NCI-H748 (cell line): ENCODE data around the gene CHAD.
"Not testable (repeated sequence)": the region's sequence is repeated elsewhere in the genome, so short reads cannot be mapped to it uniquely, and the experiment has no call there.

ENCODE experiments used
- DNase-seq: peaks from one replicate; lab custom pipeline; 2025; ENCODE audit not compliant: unreplicated experiment; lab: John Stamatoyannopoulos, UW

CHAD gene

GRCh38 chr17:50475362-50475761, 6.7 kb upstream of the CHAD start:
- DNase-seq = no peak

GRCh38 chr17:50474523-50474922, 5.8 kb upstream of the CHAD start:
- DNase-seq = no peak

- DNase-seq = no peak
Measured at GRCh38 chr17:50473901-50474300, 5.2 kb upstream of the CHAD start.

GRCh38 chr17:50472761-50473161, 4.1 kb upstream of the CHAD start:
- not testable (repeated sequence) for DNase-seq

- DNase-seq = no peak
Measured at GRCh38 chr17:50472286-50472685, 3.6 kb upstream of the CHAD start.

- DNase-seq = no peak
Measured at GRCh38 chr17:50471009-50471905, 2.6 kb upstream of the CHAD start.

- DNase-seq = no peak
Measured at GRCh38 chr17:50470426-50470825, 1.7 kb upstream of the CHAD start.

GRCh38 chr17:50469671-50470305, 1.1 kb upstream of the CHAD start:
- no peak for DNase-seq

GRCh38 chr17:50469208-50469605, 527 bp upstream of the CHAD start:
- peak; percentile 48 for DNase-seq

- no peak for DNase-seq
Measured at GRCh38 chr17:50467855-50468303, 801 bp downstream of the CHAD start.

GRCh38 chr17:50467114-50467854, 1.4 kb downstream of the CHAD start:
- DNase-seq = no peak

- DNase-seq = peak; percentile 44
Measured at GRCh38 chr17:50466371-50467113, 2.1 kb downstream of the CHAD start.

GRCh38 chr17:50465635-50466034, 3.0 kb downstream of the CHAD start:
- DNase-seq = no peak

GRCh38 chr17:50465171-50465570, 3.5 kb downstream of the CHAD start:
- DNase-seq = no peak

GRCh38 chr17:50464736-50465135, 3.9 kb downstream of the CHAD start:
- DNase-seq = no peak

- DNase-seq = no peak
Measured at GRCh38 chr17:50464121-50464520, 4.6 kb downstream of the CHAD start.

GRCh38 chr17:50462446-50462845, 6.2 kb downstream of the CHAD start:
- no peak for DNase-seq

GRCh38 chr17:50461550-50462132, 7.0 kb downstream of the CHAD start:
- no peak for DNase-seq

GRCh38 chr17:50460831-50461526, 7.7 kb downstream of the CHAD start:
- DNase-seq = no peak

GRCh38 chr17:50459756-50460155, 8.9 kb downstream of the CHAD start:
- no peak for DNase-seq
